ENCODE data around the gene TREML1. TPM values are rescaled to one million over a fixed set of nuclear protein-coding genes. Genes with fewer than 3 reads are reported as not detected.
A peak's percentile ranks its signal among the peaks of the same experiment; 100 is the strongest.

The TREML1 gene
- total and polyA plus RNA-seq, 9 of the 15 experiments (the other 6 are each of a cell fraction or from before 2014, with no cell fraction given): not detected

DNA sequence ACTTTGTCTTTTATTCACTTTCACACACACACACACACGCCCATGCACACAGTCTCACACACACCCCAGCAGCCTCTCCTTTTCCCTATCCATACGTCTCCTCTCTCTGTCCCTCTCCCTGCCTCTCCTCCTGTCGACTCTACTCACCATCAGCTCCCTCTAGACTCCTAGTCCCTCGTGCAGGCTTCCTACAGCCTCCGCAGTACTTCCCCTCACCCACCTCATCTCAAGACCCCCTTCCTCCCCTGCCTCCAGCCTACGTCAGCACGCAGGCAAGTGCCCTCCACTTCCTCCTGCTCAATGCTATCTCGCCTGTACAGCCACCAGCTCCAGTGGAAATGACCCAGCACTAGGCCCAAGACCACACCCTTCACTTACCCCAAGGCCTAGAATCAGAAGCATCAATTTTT lies 47.6 kb upstream of the TREML1 start (continued):
- TF ChIP-seq, protein P1, sequence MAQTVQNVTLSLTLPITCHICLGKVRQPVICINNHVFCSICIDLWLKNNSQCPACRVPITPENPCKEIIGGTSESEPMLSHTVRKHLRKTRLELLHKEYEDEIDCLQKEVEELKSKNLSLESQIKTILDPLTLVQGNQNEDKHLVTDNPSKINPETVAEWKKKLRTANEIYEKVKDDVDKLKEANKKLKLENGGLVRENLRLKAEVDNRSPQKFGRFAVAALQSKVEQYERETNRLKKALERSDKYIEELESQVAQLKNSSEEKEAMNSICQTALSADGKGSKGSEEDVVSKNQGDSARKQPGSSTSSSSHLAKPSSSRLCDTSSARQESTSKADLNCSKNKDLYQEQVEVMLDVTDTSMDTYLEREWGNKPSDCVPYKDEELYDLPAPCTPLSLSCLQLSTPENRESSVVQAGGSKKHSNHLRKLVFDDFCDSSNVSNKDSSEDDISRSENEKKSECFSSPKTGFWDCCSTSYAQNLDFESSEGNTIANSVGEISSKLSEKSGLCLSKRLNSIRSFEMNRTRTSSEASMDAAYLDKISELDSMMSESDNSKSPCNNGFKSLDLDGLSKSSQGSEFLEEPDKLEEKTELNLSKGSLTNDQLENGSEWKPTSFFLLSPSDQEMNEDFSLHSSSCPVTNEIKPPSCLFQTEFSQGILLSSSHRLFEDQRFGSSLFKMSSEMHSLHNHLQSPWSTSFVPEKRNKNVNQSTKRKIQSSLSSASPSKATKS (CRISPR knock-in tag; IDR thresholded peaks at IDR 0.05): no peak
- TF ChIP-seq, protein P2, sequence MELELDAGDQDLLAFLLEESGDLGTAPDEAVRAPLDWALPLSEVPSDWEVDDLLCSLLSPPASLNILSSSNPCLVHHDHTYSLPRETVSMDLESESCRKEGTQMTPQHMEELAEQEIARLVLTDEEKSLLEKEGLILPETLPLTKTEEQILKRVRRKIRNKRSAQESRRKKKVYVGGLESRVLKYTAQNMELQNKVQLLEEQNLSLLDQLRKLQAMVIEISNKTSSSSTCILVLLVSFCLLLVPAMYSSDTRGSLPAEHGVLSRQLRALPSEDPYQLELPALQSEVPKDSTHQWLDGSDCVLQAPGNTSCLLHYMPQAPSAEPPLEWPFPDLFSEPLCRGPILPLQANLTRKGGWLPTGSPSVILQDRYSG (tag; conservative IDR thresholded peaks at IDR 0.05; ENCODE audit: low read depth): 0 out of 2 replicates have a peak, but pooled peaks have one; percentile 25
- TF ChIP-seq KLF10 (CRISPR knock-in tag; IDR thresholded peaks at IDR 0.05) (no peak), PML (IDR thresholded peaks at IDR 0.05; ENCODE audit: low read length) (no peak), TAL1 (IDR thresholded peaks at IDR 0.05) (peak; percentile 74), ZNF584 (CRISPR knock-in tag; IDR thresholded peaks at IDR 0.05; ENCODE audit: low read depth) (no peak), HLTF (IDR thresholded peaks at IDR 0.05) (peak; percentile 77; the same call in 1 of the 2 replicates), ZFP1 (CRISPR knock-in tag; IDR thresholded peaks at IDR 0.05) (no peak), ZNF583 (CRISPR knock-in tag; IDR thresholded peaks at IDR 0.05) (0 out of 2 replicates have a peak, but pooled peaks have one; percentile 44), NCOA1 (IDR thresholded peaks at IDR 0.05; ENCODE audit: low read depth) (peak; percentile 61; the same call in 1 of the 2 replicates), ZNF140 (CRISPR knock-in tag; IDR thresholded peaks at IDR 0.05) (no peak), ARID1B (IDR thresholded peaks at IDR 0.05) (peak; percentile 92), TEAD1 (CRISPR knock-in tag; IDR thresholded peaks at IDR 0.05) (peak in 1 of 2 experiments; percentile 20; a peak in 1 of 4 replicates), TEAD4 (IDR thresholded peaks at IDR 0.05; ENCODE audit: low read length) (peak; percentile 59), TEAD4 (CRISPR knock-in tag; IDR thresholded peaks at IDR 0.05; ENCODE audit: borderline replicate concordance) (no peak), KAT2B (IDR thresholded peaks at IDR 0.05; ENCODE audit: low read depth, low read length) (no peak), ZNF146 (CRISPR knock-in tag; IDR thresholded peaks at IDR 0.05; ENCODE audit: unreplicated experiment) (no peak), RNF2 (IDR thresholded peaks at IDR 0.05) (0 out of 2 replicates have a peak, but pooled peaks have one; percentile 29), PRMT5 (CRISPR knock-in tag; IDR thresholded peaks at IDR 0.05) (no peak)
- TF ChIP-seq, protein P3, sequence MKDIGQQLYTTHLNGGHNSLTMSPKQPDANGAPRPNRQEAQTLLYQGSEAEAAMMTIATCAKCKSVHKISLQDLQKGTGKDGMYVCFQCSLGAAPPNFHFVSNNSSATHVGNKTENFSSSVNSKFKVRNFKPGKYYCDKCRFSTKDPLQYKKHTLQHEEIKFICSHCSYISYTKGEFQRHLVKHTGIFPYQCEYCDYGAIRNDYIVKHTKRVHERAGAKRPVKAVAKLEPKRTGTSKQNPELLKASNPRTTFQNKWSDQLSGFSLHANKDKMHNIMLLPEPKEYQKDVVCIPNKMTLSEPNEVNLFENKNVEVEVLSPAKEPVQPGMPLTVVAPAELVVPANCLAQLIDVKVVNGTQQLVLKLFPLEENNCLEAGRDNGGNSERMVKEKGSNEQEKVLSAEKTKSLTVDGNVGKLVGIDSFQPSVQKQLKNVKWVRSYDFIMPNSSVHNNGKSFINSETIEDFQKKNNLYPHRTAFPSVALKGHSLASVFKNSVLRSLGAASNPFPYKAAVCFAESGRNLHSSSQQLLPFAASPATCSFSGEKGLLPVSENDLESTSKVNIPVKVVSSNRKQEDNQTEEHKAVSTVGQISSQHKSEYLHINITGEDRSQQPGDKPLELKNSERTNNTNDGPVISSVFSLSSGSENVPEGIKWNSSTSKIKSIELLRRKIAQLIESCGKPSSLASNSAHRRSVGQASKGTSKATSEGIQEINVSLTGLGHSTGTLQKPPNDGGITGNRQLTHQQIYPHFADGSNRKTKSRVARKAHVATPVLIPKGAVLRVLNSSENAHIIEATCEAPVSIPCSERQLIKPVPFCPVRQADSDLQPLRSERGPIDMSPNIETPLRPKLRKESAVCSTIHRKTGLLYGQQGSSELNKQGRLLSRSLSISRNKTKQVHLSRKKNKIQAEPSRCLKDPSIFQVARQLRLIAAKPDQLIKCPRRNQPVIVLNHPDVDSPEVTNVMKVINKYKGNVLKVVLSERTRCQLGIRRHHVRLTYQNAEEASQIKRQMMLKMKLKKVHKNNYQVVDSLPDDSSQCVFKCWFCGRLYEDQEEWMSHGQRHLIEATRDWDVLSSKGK (CRISPR knock-in tag; IDR thresholded peaks at IDR 0.05): no peak
- TF ChIP-seq, protein P4, sequence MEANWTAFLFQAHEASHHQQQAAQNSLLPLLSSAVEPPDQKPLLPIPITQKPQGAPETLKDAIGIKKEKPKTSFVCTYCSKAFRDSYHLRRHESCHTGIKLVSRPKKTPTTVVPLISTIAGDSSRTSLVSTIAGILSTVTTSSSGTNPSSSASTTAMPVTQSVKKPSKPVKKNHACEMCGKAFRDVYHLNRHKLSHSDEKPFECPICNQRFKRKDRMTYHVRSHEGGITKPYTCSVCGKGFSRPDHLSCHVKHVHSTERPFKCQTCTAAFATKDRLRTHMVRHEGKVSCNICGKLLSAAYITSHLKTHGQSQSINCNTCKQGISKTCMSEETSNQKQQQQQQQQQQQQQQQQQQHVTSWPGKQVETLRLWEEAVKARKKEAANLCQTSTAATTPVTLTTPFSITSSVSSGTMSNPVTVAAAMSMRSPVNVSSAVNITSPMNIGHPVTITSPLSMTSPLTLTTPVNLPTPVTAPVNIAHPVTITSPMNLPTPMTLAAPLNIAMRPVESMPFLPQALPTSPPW (CRISPR knock-in tag; IDR thresholded peaks at IDR 0.05): peak; percentile 10; the same call in 1 of the 2 replicates
- TF ChIP-seq, protein P5, sequence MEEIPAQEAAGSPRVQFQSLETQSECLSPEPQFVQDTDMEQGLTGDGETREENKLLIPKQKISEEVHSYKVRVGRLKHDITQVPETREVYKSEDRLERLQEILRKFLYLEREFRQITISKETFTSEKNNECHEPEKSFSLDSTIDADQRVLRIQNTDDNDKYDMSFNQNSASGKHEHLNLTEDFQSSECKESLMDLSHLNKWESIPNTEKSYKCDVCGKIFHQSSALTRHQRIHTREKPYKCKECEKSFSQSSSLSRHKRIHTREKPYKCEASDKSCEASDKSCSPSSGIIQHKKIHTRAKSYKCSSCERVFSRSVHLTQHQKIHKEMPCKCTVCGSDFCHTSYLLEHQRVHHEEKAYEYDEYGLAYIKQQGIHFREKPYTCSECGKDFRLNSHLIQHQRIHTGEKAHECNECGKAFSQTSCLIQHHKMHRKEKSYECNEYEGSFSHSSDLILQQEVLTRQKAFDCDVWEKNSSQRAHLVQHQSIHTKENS (CRISPR knock-in tag; IDR thresholded peaks at IDR 0.05): no peak

All from K562 (cell line).